Vagina (tissue), 2 donors: ENCODE measurements around the gene SELPLG. TPM values are rescaled to one million over a fixed set of nuclear protein-coding genes. Genes with fewer than 3 reads are reported as not detected.

ENCODE experiments used
- DNase-seq, 2 donors: peaks; one replicate each; pipeline ENCODE4 v3.0.0-alpha.2; 2017; ENCODE audit errors: extremely low spot score in 2 of 2
- H3K27ac ChIP-seq: fragments of 200-600 bp; sonication (generic); one replicate; pipeline ENCODE4 v1.5.1; 2019
- H3K27me3 ChIP-seq: fragments of 200-600 bp; sonication (generic); one replicate; pipeline ENCODE4 v1.5.1; 2019
- H3K36me3 ChIP-seq, 2 donors: fragments of 200-600 bp; sonication (generic); one replicate each; pipeline ENCODE4 v1.5.1; 2017 to 2019
- H3K4me1 ChIP-seq: fragments of 200-600 bp; sonication (generic); one replicate; pipeline ENCODE4 v1.5.1; 2019
- H3K4me3 ChIP-seq, 2 donors: fragments of 200-600 bp; sonication (generic); 1 replicate in 1 of 2; 2 replicates in 1 of 2; pipeline ENCODE4 v1.5.1; 2016 to 2019
- H3K9me3 ChIP-seq: fragments of 200-600 bp; sonication (generic); one replicate; pipeline ENCODE4 v1.5.1; 2019
- POLR2A ChIP-seq, 2 donors: fragments of 450-650 bp; IDR thresholded peaks; one replicate each; pipeline ENCODE4 v1.6.1; 2017; ENCODE audit warnings: antibody characterized with exemption in 2 of 2, mild to moderate bottlenecking in 2 of 2, moderate library complexity in 2 of 2
- POLR2AphosphoS5 ChIP-seq, 2 donors: sonication (generic); formaldehyde crosslinking; IDR thresholded peaks; one replicate each; pipeline ENCODE4 v1.9.0; 2017; ENCODE audit warnings: antibody characterized with exemption in 2 of 2, mild to moderate bottlenecking in 2 of 2, low read depth in 1 of 2; ENCODE audit not compliant: insufficient read depth in 1 of 2
- intact Hi-C: fragments of 100-400 bp; cut with DNase I; formaldehyde crosslinking; loops from one replicate; pipeline ENCODE4 v1.15.1; 2023
- total RNA-seq: library from RNA; depleted of rRNA; stranded (reverse); fragments of >200 nt; gene quantifications from one replicate; pipeline ENCODE4 v1.2.3, GENCODE V29; 2016
- TF ChIP-seq, protein P1 (sequence below), 3 experiments: fragments of 450-650 bp in 2 of 3; fragments of 200-600 bp in 1 of 3; sonication (generic) in 1 of 3; IDR thresholded peaks; one replicate each; pipeline ENCODE4 v1.5.1; 2017 to 2019; ENCODE audit warnings: antibody characterized with exemption in 3 of 3, mild to moderate bottlenecking in 2 of 3, moderate library complexity in 2 of 3

Gene SELPLG
- total RNA-seq, 1 donor from 2014 or later: 14.2 TPM

- H3K36me3 ChIP-seq: no peaks in the 10 kb centered on the region
- no peak for DNase-seq
- no peak for TF ChIP-seq POLR2A (IDR thresholded peaks at IDR 0.05)
- TF ChIP-seq, protein P1, sequence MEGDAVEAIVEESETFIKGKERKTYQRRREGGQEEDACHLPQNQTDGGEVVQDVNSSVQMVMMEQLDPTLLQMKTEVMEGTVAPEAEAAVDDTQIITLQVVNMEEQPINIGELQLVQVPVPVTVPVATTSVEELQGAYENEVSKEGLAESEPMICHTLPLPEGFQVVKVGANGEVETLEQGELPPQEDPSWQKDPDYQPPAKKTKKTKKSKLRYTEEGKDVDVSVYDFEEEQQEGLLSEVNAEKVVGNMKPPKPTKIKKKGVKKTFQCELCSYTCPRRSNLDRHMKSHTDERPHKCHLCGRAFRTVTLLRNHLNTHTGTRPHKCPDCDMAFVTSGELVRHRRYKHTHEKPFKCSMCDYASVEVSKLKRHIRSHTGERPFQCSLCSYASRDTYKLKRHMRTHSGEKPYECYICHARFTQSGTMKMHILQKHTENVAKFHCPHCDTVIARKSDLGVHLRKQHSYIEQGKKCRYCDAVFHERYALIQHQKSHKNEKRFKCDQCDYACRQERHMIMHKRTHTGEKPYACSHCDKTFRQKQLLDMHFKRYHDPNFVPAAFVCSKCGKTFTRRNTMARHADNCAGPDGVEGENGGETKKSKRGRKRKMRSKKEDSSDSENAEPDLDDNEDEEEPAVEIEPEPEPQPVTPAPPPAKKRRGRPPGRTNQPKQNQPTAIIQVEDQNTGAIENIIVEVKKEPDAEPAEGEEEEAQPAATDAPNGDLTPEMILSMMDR (IDR thresholded peaks at IDR 0.05): no peak
- no peak for TF ChIP-seq POLR2AphosphoS5 (IDR thresholded peaks at IDR 0.05; ENCODE audit: insufficient read depth in 1 of 2, low read depth in 1 of 2)
- intact Hi-C loops: no loop called here
- no peaks in the 10 kb centered on the region for H3K27me3 ChIP-seq
- H3K4me1 ChIP-seq: peaks cover 6% of the 10 kb centered on the region
- no peak overlapping the region for H3K27ac ChIP-seq
- H3K9me3 ChIP-seq: no peaks in the 10 kb centered on the region
- no peak overlapping the region for H3K4me3 ChIP-seq
These were observed 30.6 kb downstream of the SELPLG start for GRCh38 chr12:108602976-108603704.

DNA sequence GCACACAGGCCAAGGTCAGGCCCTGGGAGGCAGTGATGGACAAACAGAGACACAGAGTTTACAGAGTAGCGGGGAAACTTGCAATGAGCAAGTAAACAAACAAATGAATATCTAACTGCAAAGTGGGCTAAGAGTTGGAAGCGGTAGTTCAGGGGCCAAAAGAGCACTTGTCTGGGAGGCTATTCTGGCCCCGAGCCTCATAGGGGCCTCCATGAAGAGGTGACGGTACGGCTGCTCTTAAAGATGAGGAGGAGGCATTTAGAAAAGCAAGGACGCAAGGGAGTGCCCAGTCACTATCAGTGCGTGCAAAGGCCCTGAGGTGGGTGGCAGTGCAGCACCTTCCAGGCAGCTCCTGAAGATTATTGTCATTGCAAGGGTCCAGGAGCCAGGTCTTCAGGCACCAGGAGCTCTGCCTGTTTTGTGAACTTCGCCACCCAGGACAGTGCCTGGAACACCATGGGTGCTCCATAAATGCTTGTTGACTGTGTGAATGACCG is 31.4 kb downstream of the SELPLG start:
- no peak for DNase-seq

DNA sequence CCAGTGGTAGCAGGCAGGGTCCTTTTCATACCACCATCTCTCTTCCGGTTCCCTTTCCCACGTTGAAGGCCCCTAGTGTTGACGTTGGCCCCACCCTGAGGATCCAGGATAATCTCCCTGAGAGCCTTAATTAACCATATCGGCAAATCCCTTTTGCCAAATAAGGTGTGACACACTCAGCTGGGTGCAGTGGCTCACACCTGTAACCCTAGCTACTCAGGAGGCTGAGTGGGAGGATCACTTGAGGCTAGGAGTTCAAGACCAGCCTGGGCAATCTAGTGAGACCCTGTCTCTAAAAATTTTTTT is 33.0 kb downstream of the SELPLG start:
- no peaks in the 10 kb centered on the region for H3K9me3 ChIP-seq
- H3K4me3 ChIP-seq: no peak overlapping the region
- no peak overlapping the region for H3K27ac ChIP-seq
- H3K36me3 ChIP-seq: no peaks in the 10 kb centered on the region
- no peaks in the 10 kb centered on the region for H3K27me3 ChIP-seq
- intact Hi-C loops: no loop called here
- TF ChIP-seq POLR2A (IDR thresholded peaks at IDR 0.05) (no peak), POLR2AphosphoS5 (IDR thresholded peaks at IDR 0.05; ENCODE audit: insufficient read depth in 1 of 2, low read depth in 1 of 2) (no peak)
- TF ChIP-seq, protein P1 (IDR thresholded peaks at IDR 0.05): no peak
- no peak for DNase-seq
- peaks cover 23% of the 10 kb centered on the region for H3K4me1 ChIP-seq

More for the DNA sequence above, 31.4 kb downstream of the SELPLG start:
- no peaks in the 10 kb centered on the region for H3K9me3 ChIP-seq
- H3K36me3 ChIP-seq: no peaks in the 10 kb centered on the region
- TF ChIP-seq POLR2AphosphoS5 (IDR thresholded peaks at IDR 0.05; ENCODE audit: insufficient read depth in 1 of 2, low read depth in 1 of 2) (no peak), POLR2A (IDR thresholded peaks at IDR 0.05) (no peak)
- TF ChIP-seq, protein P1 (IDR thresholded peaks at IDR 0.05): no peak
- H3K4me1 ChIP-seq: peaks cover 8% of the 10 kb centered on the region
- H3K4me3 ChIP-seq: no peak overlapping the region
- no peak overlapping the region for H3K27ac ChIP-seq
- intact Hi-C loops: no loop called here
- no peaks in the 10 kb centered on the region for H3K27me3 ChIP-seq

DNA sequence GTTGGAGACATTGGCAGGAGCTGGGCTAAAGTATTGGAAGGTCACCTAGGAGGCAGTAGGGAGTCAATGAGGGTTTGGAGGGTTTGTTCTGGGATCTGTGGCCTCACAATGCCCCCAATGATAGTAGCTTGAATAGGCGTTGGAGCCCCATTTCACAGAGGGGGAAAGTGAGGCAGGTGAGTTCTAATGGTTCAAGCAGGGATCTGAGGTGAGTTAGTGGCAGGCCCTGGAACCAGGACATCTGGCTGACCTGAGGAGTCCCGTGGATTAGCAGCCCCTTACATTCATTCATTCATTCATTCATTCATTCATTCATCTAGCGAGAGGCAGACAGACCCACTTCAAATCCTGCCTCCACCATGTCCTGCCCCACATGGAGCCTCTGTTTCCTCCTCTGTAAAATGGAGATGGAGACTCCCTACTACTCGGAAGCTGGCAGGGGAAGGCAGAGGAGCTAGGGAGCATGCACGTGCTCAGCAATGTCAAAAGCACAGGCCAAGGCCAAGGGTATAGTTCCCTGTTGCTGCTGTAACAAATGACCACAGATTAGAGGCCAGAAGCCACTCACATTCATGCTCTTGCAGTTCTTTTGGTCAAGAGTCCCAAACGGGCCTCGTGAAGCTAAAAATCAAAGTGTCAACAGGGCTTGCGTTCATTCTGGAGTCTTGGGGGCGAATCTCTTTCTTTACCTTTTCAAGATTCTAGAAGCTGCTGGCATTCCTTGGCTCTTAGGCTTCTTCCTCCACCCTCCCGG is 33.6 kb downstream of the SELPLG start:
- no peak overlapping the region for H3K4me3 ChIP-seq
- no peak for TF ChIP-seq POLR2AphosphoS5 (IDR thresholded peaks at IDR 0.05; ENCODE audit: insufficient read depth in 1 of 2, low read depth in 1 of 2)
- TF ChIP-seq, protein P1 (IDR thresholded peaks at IDR 0.05): no peak
- no peak for TF ChIP-seq POLR2A (IDR thresholded peaks at IDR 0.05)
- H3K27me3 ChIP-seq: no peaks in the 10 kb centered on the region
- H3K36me3 ChIP-seq: no peaks in the 10 kb centered on the region
- no peak for DNase-seq
- intact Hi-C loops: no loop called here
- peaks cover 25% of the 10 kb centered on the region for H3K4me1 ChIP-seq
- H3K27ac ChIP-seq: no peak overlapping the region
- H3K9me3 ChIP-seq: no peaks in the 10 kb centered on the region

DNA sequence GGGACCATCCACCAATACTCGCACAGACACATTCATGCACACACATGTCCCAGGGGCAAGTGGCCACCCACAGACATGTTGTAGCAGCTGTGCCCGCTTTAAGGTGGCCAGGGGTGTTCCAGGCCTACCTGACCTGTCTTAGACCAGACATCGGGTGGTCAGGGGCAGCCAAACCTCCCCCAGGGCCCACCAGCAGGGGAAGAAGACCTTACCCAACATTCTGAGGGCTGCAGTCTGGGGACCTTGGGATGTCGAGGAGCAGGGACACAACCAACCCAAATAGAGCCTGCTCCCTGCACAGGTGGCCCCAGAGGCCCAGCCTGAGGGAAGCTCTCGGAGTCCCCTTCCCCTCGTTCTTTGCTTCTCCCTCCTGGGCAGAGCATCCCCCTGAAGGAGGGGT is 34.2 kb downstream of the SELPLG start:
- TF ChIP-seq POLR2AphosphoS5 (IDR thresholded peaks at IDR 0.05; ENCODE audit: insufficient read depth in 1 of 2, low read depth in 1 of 2) (no peak), POLR2A (IDR thresholded peaks at IDR 0.05) (no peak)
- TF ChIP-seq, protein P1 (IDR thresholded peaks at IDR 0.05): no peak
- intact Hi-C loops: no loop called here
- H3K4me1 ChIP-seq: peaks cover 25% of the 10 kb centered on the region
- H3K4me3 ChIP-seq: no peak overlapping the region
- H3K27ac ChIP-seq: no peak overlapping the region
- no peaks in the 10 kb centered on the region for H3K9me3 ChIP-seq
- DNase-seq: no peak
- H3K27me3 ChIP-seq: no peaks in the 10 kb centered on the region
- H3K36me3 ChIP-seq: no peaks in the 10 kb centered on the region
